Measurements from ENCODE around the gene CCDC126. TPM values are rescaled to one million over a fixed set of nuclear protein-coding genes. Genes with fewer than 3 reads are reported as not detected.

CCDC126 gene
- total and polyA plus RNA-seq, 2 of the 8 experiments (the other 6 are each of a cell fraction or from before 2014, with no cell fraction given) = 1.4 to 5.3 TPM

GRCh38 chr7:23685731-23686130 lies 88.5 kb downstream of the CCDC126 start:
- peaks cover 0 to 62% of the 10 kb centered on the region in 2 experiments; a peak in 3 of 4 replicates for H3K79me2 ChIP-seq (ENCODE audit: control insufficient read depth in 1 of 2, insufficient read depth in 2 of 2, low read length in 2 of 2)
- peaks cover 0 to 24% (median 10%) of the 10 kb centered on the region in 4 experiments; a peak in 4 of 8 replicates for H3K36me3 ChIP-seq (ENCODE audit: control insufficient read depth in 2 of 4, insufficient read depth in 4 of 4, low read length in 3 of 4)
- ChIA-PET POLR2A (ENCODE audit: partially characterized antibody) (interaction anchor here (0.6 kb wide), 1 partner anchor 427 kb away, joined by 3 read pairs; no protein-coding TSS in a partner anchor), CTCF (ENCODE audit: partially characterized antibody) (interaction anchor here (0.6 to 4.7 kb wide), 7 partner anchors 11 to 1869 kb away, joined by 3 to 37 read pairs (median 4); no protein-coding TSS in a partner anchor)
- no peak overlapping the region for H3K18ac ChIP-seq (ENCODE audit: extremely low read depth, low read length)
- H3K4me1 ChIP-seq (replicated peaks in 1 of 4; ENCODE audit: control insufficient read depth in 3 of 4, insufficient read depth in 4 of 4, low read length in 3 of 4) = peaks cover 0 to 4% (median under 1%) of the 10 kb centered on the region in 4 experiments; a peak in 4 of 7 replicates
- H3K9me3 ChIP-seq (ENCODE audit: insufficient read depth in 2 of 2, low read depth in 1 of 2, low read length in 1 of 2) = no peaks in the 10 kb centered on the region
- no peaks in the 10 kb centered on the region for H3K27me3 ChIP-seq (replicated peaks in 1 of 4; ENCODE audit: control insufficient read depth in 3 of 4, extremely low read depth in 1 of 4, insufficient read depth in 3 of 4, low read length in 3 of 4)
- no peak overlapping the region for H4K5ac ChIP-seq (ENCODE audit: insufficient read length, low read depth, low read length)
- H3K23ac ChIP-seq (ENCODE audit: insufficient read length) = no peak overlapping the region
- H3K14ac ChIP-seq (ENCODE audit: insufficient read length) = no peak overlapping the region
- 92% methylated on average over 3 of the region's 3 CpGs; no CpG with 5 or more reads in 1 of the 2 experiments for WGBS, 2 experiments (ENCODE audit: extremely low coverage in 1 of 2, insufficient coverage in 1 of 2, insufficient read length in 1 of 2, insufficient replicate concordance in 2 of 2, low coverage in 1 of 2, low lambda C conversion rate in 2 of 2, missing lambda C conversion rate in 1 of 2)
- no peak overlapping the region for H3K9ac ChIP-seq (replicated peaks in 1 of 4; ENCODE audit: extremely low read depth in 1 of 4, low read depth in 3 of 4, low read length in 3 of 4)
- H3K27ac ChIP-seq (ENCODE audit: low read depth, low read length) = no peak overlapping the region
- no peak overlapping the region for H2BK120ac ChIP-seq (replicated peaks; ENCODE audit: low read depth, low read length)
- H4K8ac ChIP-seq (ENCODE audit: extremely low read depth, insufficient read depth, low read length) = no peak overlapping the region
- no peaks in the 10 kb centered on the region for H4K20me1 ChIP-seq (replicated peaks in 1 of 2; ENCODE audit: control insufficient read depth in 1 of 2, insufficient read depth in 2 of 2, low read length in 2 of 2)
- no peak overlapping the region for H2BK20ac ChIP-seq (ENCODE audit: low read length)
- H2BK15ac ChIP-seq (ENCODE audit: low read length) = no peak overlapping the region
- no peaks in the 10 kb centered on the region for H3K23me2 ChIP-seq (ENCODE audit: low read depth, low read length)
- no peak overlapping the region for H3K56ac ChIP-seq (replicated peaks; ENCODE audit: insufficient read length, low read depth, low read length)
- no peak overlapping the region for H2AK5ac ChIP-seq (ENCODE audit: low read depth, low read length)
- no peak overlapping the region for H3K4ac ChIP-seq (replicated peaks; ENCODE audit: insufficient read length, low read depth, low read length)
- H2BK12ac ChIP-seq (ENCODE audit: low read depth, low read length) = no peak overlapping the region
- H2BK5ac ChIP-seq (ENCODE audit: low read depth, low read length) = no peak overlapping the region
- FAIRE-seq (no peak), DNase-seq (ENCODE audit: low read depth in 1 of 2, low spot score in 2 of 2) (no peak)
- H3K4me2 ChIP-seq (ENCODE audit: insufficient read depth in 1 of 2, low read depth in 2 of 2, low read length in 2 of 2) = no peak overlapping the region
- TF ChIP-seq SP1 (IDR thresholded peaks at IDR 0.05; ENCODE audit: low read depth, low read length) (no peak), SP2 (IDR thresholded peaks at IDR 0.05; ENCODE audit: low read length) (no peak), MAFK (IDR thresholded peaks at IDR 0.05; ENCODE audit: low read depth, low read length) (no peak), SIN3A (conservative IDR thresholded peaks at IDR 0.05 in 1 of 2, IDR thresholded peaks at IDR 0.05 in 1 of 2; ENCODE audit: low read depth in 1 of 2, low read length in 2 of 2) (no peak), BACH1 (IDR thresholded peaks at IDR 0.05; ENCODE audit: low read length) (no peak), JUN (IDR thresholded peaks at IDR 0.05; ENCODE audit: low read depth, low read length) (no peak), CREB1 (IDR thresholded peaks at IDR 0.05) (no peak), HDAC6 (IDR thresholded peaks at IDR 0.05; ENCODE audit: low read depth, low read length) (no peak), FOSL1 (IDR thresholded peaks at IDR 0.05; ENCODE audit: insufficient read depth, low read depth, low read length) (no peak)
- no peak overlapping the region for H4K91ac ChIP-seq (replicated peaks; ENCODE audit: insufficient read length, low read length)
- no peaks in the 10 kb centered on the region for H3K79me1 ChIP-seq (ENCODE audit: low read depth, low read length)
- no peak overlapping the region for H2AFZ ChIP-seq (ENCODE audit: low read length)
- no peak overlapping the region for H3K4me3 ChIP-seq (ENCODE audit: extremely low read depth in 1 of 4, insufficient read depth in 2 of 4, low read depth in 3 of 4, low read length in 4 of 4)
